Tongue (tissue), 2 donors: ENCODE results near the gene TMEM183A. TPM values are rescaled to one million over a fixed set of nuclear protein-coding genes. Genes with fewer than 3 reads are reported as not detected.
A peak's percentile ranks its signal among the peaks of the same experiment; 100 is the strongest.

ENCODE experiments used
- DNase-seq: peaks from one replicate; pipeline ENCODE4 v3.0.0-alpha.2; 2015
- total RNA-seq: library from RNA; depleted of rRNA; stranded (reverse); fragments of >200 nt; gene quantifications from one replicate; pipeline ENCODE4 v1.2.3, GENCODE V29; 2014

The TMEM183A gene
- total RNA-seq, 1 donor from 2014 or later, result 48.5 TPM

DNA sequence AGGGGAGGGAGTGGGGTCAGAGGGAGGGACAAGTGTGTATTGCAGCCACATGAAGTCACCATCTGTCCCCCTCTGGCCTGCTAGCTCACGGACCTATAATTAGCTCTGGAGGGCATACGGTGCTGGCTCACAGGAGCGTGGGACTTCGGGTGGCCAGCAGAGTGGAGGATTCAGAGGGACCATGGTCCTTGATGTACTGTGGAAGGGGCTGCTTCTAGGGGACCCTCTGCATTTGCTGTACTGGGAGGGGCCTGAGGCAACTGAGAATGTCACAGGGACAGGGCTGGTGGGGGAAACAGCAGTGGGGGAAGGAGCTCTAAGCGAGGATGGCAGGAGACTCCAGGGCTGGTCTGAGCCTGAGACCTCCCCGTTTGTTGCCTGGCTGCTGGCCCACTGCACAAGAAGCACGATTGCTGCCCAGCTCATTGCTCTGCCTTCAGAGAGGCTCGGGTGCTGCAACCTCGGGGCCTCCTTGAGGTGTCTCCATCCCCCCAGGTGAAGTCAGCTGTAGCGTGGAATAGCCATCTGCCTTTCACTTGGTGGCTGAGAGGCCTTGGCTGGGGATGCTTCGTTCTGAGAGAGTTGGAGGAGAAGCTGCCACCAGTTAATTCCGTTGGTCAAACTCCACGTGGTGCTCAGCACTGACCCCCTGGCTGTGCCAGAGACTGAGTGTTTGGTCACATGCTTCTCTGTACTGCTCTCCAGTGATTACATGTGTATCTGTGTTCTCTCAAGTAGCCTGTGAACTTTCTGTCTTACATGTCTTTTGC lies 21.8 kb downstream of the TMEM183A start:
- peak; percentile 58 for DNase-seq

DNA sequence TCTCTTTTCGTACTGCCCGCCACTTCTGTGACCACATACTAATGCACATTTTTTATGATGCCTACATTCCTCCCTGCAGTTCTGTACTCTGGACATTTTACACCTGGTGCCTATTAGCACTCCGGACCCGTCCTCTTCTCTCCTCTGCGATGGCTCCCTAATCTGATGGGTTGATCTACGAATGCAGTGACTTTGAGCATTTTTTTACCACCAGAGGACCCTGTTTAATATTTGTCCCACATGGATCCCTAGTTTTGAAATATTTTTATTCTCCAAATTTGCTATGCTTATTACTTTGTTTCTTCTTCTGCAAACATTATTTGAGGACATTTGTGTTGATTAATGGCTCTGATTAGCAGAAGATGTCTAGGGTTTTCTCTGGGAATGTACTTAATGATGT lies 24.3 kb downstream of the TMEM183A start:
- no peak for DNase-seq

GRCh38 chr1:203033287-203033686 lies 26.1 kb downstream of the TMEM183A start:
- no peak for DNase-seq

GRCh38 chr1:203033917-203034316 lies 26.7 kb downstream of the TMEM183A start:
- DNase-seq, result no peak

DNA sequence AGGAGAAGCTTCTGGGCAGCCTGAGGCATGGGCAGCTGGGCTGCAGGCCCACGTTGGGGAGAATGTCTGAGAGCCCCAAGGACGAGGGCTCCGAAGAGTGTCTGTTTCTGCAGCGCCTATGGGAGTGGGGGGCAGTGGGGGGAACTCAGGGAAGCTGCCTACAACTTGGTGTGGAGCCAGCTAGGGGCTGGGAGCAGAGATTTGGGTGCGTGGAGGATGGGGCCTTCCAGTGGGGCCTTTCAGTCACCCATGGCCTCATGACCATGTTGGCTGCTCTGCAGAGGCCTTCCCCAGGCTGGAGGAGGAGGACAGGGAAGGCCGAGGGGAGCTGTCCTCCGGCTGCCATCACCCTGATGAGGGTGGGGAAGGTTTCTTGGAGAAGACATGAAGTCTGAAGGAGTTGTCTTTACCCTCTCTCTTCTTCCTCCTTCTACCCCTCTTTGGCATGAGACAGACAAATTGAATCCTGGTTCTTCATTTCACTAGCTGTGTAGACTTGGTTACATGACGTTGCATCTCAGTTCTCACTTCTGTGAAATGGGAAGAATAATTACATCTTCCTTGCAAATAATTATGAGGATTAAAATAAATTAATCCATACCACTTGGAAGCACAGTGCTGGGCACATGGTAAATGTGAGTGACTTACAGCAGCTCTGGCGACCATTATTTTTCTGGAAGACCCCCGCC lies 27.4 kb downstream of the TMEM183A start:
- no peak for DNase-seq

GRCh38 chr1:203035111-203036000 lies 28.2 kb downstream of the TMEM183A start:
- DNase-seq, result no peak

- no peak for DNase-seq
Observed at GRCh38 chr1:203036135-203036534, 29.0 kb downstream of the TMEM183A start.

- peak; percentile 68 for DNase-seq
Observed at GRCh38 chr1:203036537-203036936, 29.4 kb downstream of the TMEM183A start.

- DNase-seq, result no peak
Observed at GRCh38 chr1:203037509-203038190, 30.5 kb downstream of the TMEM183A start.

- peak; percentile 94 for DNase-seq
Observed at GRCh38 chr1:203038217-203038741, 31.1 kb downstream of the TMEM183A start.

GRCh38 chr1:203038891-203039608 lies 31.9 kb downstream of the TMEM183A start:
- DNase-seq, result peak; percentile 92

DNA sequence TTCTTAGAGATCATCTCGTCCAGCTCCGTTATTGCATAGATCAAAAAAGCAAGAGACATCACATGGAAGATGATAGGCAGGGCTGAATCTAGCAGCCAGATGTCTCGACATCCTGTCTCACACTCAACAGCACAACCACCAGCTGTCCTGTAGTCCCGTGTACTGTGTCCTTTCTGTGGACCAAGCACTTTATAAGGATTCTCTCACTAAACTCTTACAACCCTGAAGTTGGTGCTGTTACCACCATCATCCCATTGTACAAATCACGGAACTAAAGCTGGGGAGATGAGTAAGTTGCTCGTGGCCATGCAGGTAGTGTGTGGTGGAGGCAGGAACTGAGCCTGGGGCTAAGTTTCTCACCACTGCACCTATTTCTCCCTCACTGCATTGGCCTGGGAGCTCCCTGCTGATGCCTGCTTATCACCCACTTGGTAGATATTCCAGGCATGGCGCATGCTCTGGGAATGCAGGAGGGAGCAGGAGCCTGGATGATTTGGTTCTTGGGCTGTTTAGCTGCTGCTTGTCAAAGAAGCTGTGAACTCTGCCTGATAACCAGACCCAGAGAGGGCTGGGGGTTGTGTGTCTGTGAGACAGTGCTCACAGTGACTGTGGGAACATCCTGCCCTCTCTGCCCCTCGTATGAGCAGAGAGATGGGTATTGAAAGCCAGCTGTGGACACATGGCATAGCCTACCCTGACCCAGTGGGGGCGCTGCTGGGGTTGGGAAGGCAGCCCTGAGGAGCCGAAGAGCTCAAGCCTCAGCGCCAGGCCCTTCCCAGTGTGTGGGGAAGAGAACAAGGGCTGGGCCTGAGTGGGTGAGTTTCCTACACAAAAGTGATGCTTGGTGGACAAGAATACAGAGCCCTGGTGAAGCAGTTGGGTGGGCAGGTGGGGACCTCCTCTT lies 32.7 kb downstream of the TMEM183A start:
- no peak for DNase-seq

- DNase-seq, result no peak
Observed at GRCh38 chr1:203040513-203041275, 33.5 kb downstream of the TMEM183A start.

- no peak for DNase-seq
Observed at GRCh38 chr1:203041351-203041932, 34.3 kb downstream of the TMEM183A start.

DNA sequence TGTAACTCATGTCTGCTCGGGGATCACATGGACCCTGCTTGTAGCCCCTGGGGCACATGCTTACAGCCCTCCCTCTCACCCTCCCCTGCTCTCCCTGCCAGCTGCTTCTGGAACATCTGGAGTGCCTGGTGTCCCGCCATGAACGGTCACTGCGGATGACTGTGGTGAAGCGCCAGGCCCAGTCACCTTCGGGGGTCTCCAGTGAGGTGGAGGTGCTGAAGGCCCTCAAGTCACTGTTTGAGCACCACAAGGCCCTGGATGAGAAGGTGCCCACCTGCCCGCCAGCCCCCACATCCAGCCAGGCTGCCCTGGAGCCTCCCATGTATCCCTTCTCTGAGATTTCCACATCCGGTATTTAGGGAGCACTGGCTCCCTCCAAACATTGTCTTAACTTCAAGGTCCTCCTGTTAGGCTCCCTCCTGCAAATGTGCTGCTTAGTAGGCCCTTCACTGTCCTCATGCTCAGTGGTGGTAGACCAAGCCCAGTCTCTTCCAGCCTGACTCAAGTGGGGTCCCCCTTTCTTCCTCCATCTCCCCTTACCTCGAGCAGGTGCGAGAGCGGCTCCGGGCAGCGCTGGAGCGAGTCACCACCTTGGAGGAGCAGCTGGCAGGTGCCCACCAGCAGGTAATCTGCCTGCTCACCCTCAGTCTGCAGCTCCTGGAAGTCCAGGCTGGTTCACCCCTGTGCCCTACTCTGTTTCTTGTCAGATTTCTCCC lies 36.8 kb downstream of the TMEM183A start:
- no peak for DNase-seq

DNA sequence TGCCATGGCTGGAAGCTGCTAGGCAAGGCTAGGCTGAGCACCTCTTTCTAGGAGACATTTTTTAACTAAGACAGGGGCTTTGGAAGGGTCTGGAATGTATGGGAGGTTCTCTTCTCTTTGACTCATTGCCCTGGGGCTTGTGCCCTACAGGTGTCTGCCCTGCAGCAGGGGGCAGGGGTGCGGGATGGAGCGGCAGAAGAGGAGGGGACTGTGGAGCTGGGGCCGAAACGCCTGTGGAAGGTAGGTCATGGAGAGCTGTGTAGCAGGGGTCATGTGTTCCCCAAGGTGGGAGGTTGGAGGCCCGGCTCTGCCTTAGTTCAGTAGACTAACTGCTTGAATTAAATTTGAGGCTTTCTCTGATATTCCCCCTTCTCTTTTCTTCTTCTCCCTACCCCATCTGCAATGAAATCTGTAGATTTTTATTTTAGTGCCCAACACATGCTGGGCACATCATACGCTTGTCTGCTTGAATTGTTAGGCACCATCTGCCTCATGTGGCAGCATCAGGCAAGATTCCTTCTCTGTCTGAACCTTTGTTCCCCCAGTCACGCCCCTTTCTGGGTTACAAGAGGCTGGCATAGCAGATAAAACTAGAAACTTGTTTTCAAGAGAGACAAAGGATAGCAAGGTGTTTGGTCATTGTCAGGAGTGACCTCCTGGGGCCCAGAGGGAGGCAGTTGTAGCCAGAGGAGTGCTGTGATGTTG lies 37.5 kb downstream of the TMEM183A start:
- DNase-seq, result no peak

DNA sequence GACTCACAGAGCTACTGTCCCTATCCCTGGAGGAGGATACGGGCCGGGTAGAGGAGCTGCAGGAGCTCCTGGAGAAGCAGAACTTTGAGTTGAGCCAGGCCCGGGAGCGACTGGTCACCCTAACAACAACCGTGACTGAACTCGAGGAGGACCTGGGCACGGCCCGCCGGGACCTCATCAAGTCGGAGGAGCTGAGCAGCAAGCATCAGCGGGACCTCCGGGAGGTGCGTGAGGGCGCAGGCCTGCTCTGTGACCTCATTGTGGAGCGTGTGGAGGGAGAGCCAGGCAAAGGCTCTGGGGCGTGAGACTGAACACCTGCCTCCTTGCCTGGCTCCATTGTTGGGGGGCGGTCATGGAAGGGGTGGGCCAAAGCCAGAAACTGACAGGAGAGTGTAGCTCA lies 38.2 kb downstream of the TMEM183A start:
- no peak for DNase-seq
